HCT116 (cell line): ENCODE results near the gene SLC35F1. TPM values are rescaled to one million over a fixed set of nuclear protein-coding genes. Genes with fewer than 3 reads are reported as not detected.

Source experiments
- ATAC-seq: fragments of 200-7000 bp; cut with Tn5 transposase; 2 replicates; pipeline ENCODE4 v1.9.1; 2020; ENCODE audit warnings: mild to moderate bottlenecking, moderate library complexity
- BruUV-seq: library from RNA; stranded (reverse); fragments of 400-500 nt; replicated peaks from 2 replicates; lab custom pipeline; 2021; lab: Mats Ljungman, UMichigan
- CTCF ChIA-PET: fragments of 300-600 bp; sonication (Branson Sonifier 250); formaldehyde crosslinking; loops from one replicate; lab custom pipeline; 2021; ENCODE audit warnings: antibody characterized with exemption; lab: Charles Lee
- POLR2A ChIA-PET: fragments of 300-600, 350-600 bp; sonication (Branson Sonifier 250); formaldehyde crosslinking; loops from one replicate; lab custom pipeline; 2021; ENCODE audit warnings: antibody characterized with exemption; lab: Charles Lee
- RAD21 ChIA-PET, 2 experiments: fragments of 300-600 bp; sonication (Branson Sonifier 250); formaldehyde crosslinking; loops; one replicate each; lab custom pipeline; 2023; ENCODE audit warnings: low total read pairs in 2 of 2; ENCODE audit not compliant: uncharacterized antibody in 2 of 2, unreplicated experiment in 2 of 2, low non-redundant PET in 1 of 2; lab: Charles Lee
- DNase-seq: peaks from one replicate; pipeline ENCODE4 v3.0.0-alpha.2; 2010; ENCODE audit warnings: low read depth, low spot score
- H2AFZ ChIP-seq: fragments of 200-600 bp; shearing (Covaris generic), sonication (generic); 2 replicates; pipeline ENCODE4 v1.6.1; 2017; ENCODE audit warnings: low read depth, mixed run types, mixed read lengths, antibody characterized with exemption, low read length; ENCODE audit not compliant: poor library complexity, severe bottlenecking
- H3K27ac ChIP-seq: 2 replicates; pipeline ENCODE4 v1.5.1; 2012; ENCODE audit warnings: low read depth, low read length
- H3K27me3 ChIP-seq: fragments of 200-600 bp; sonication (generic); 2 replicates; pipeline ENCODE4 v1.6.1; 2016; ENCODE audit warnings: mixed run types, low read length, mixed read lengths; ENCODE audit not compliant: insufficient read depth
- H3K36me3 ChIP-seq, 2 experiments: fragments of 200-500 bp in 1 of 2; fragments of 200-600 bp in 1 of 2; sonication (Bioruptor generic) in 1 of 2; sonication (generic) in 1 of 2; 2 replicates each; pipeline versions ENCODE4 v1.5.1 to v1.6.1; 2014 to 2016; ENCODE audit warnings: low read length in 2 of 2, inconsistent platforms in 1 of 2, mixed read lengths in 1 of 2, mixed run types in 1 of 2; ENCODE audit not compliant: insufficient read depth in 2 of 2, control insufficient read depth in 1 of 2
- H3K4me1 ChIP-seq, 2 experiments: fragments of 200-600 bp in 1 of 2; sonication (generic) in 1 of 2; 2 replicates each; pipeline versions ENCODE4 v1.5.1 to v1.6.1; 2012 to 2017; ENCODE audit warnings: low read length in 2 of 2, inconsistent platforms in 1 of 2, mild to moderate bottlenecking in 1 of 2, mixed read lengths in 1 of 2, mixed run types in 1 of 2, moderate library complexity in 1 of 2; ENCODE audit not compliant: insufficient read depth in 2 of 2, control insufficient read depth in 1 of 2
- H3K4me2 ChIP-seq: fragments of 200-600 bp; sonication (generic); 2 replicates; pipeline ENCODE4 v1.6.1; 2017; ENCODE audit warnings: mixed run types, low read length, mixed read lengths
- H3K4me3 ChIP-seq, 2 experiments: fragments of 200-600 bp in 1 of 2; sonication (generic) in 1 of 2; replicated peaks in 1 of 2; 2 replicates each; pipeline ENCODE4 v1.5.1; 2011 to 2016; ENCODE audit warnings: low read length in 2 of 2, control low read depth in 1 of 2, low read depth in 1 of 2, mild to moderate bottlenecking in 1 of 2, mixed read lengths in 1 of 2, mixed run types in 1 of 2
- H3K79me2 ChIP-seq: fragments of 200-600 bp; sonication (generic); 2 replicates; pipeline ENCODE4 v1.6.1; 2017; ENCODE audit warnings: mild to moderate bottlenecking, mixed run types, low read length, moderate library complexity, mixed read lengths; ENCODE audit not compliant: insufficient read depth
- H3K9ac ChIP-seq: fragments of 200-600 bp; sonication (generic); 2 replicates; pipeline ENCODE4 v1.6.1; 2016; ENCODE audit warnings: low read length, mixed read lengths
- H3K9me2 ChIP-seq: fragments of 200-600 bp; sonication (generic), shearing (Covaris generic); 2 replicates; pipeline ENCODE4 v1.6.1; 2017; ENCODE audit warnings: mixed run types, mild to moderate bottlenecking, moderate library complexity; ENCODE audit not compliant: insufficient read depth
- H3K9me3 ChIP-seq, 2 experiments: fragments of 200-500 bp in 1 of 2; fragments of 200-600 bp in 1 of 2; sonication (Bioruptor generic) in 1 of 2; sonication (generic) in 1 of 2; 2 replicates each; pipeline ENCODE4 v1.6.1; 2014 to 2017; ENCODE audit warnings: low read length in 2 of 2, mixed read lengths in 2 of 2, inconsistent platforms in 1 of 2, low read depth in 1 of 2, mild to moderate bottlenecking in 1 of 2, mixed run types in 1 of 2, moderate library complexity in 1 of 2; ENCODE audit not compliant: control insufficient read depth in 1 of 2, insufficient read depth in 1 of 2
- H4K20me1 ChIP-seq: fragments of 200-600 bp; sonication (generic), shearing (Covaris generic); 2 replicates; pipeline ENCODE4 v1.6.1; 2017; ENCODE audit warnings: mixed run types, mild to moderate bottlenecking, moderate library complexity; ENCODE audit not compliant: insufficient read depth
- ATF3 ChIP-seq: IDR thresholded peaks from 2 replicates; pipeline ENCODE4 v1.6.1; 2012
- CEBPB ChIP-seq: IDR thresholded peaks from 2 replicates; pipeline ENCODE4 v1.6.1; 2012; ENCODE audit warnings: low read depth
- EGR1 ChIP-seq: IDR thresholded peaks from 2 replicates; pipeline ENCODE4 v1.6.1; 2012; ENCODE audit warnings: low read depth
- JUND ChIP-seq: IDR thresholded peaks from 2 replicates; pipeline ENCODE4 v1.6.1; 2012
- MAX ChIP-seq: IDR thresholded peaks from 2 replicates; pipeline ENCODE4 v1.6.1; 2012
- POLR2A ChIP-seq: IDR thresholded peaks from 2 replicates; pipeline ENCODE4 v1.7.0; 2011; ENCODE audit warnings: borderline replicate concordance; ENCODE audit not compliant: insufficient read depth, insufficient read length; ENCODE audit errors: extremely low read depth
- REST ChIP-seq: IDR thresholded peaks from 2 replicates; pipeline ENCODE4 v1.6.1; 2012; ENCODE audit warnings: low read depth
- SIN3A ChIP-seq: IDR thresholded peaks from 2 replicates; pipeline ENCODE4 v1.6.1; 2012; ENCODE audit warnings: low read depth
- SP1 ChIP-seq: IDR thresholded peaks from 2 replicates; pipeline ENCODE4 v1.6.1; 2012; ENCODE audit warnings: low read depth
- SRF ChIP-seq: IDR thresholded peaks from 2 replicates; pipeline ENCODE4 v1.6.1; 2012; ENCODE audit warnings: low read depth
- ZNF274 ChIP-seq: fragments of 200-500 bp; sonication (Bioruptor generic); IDR thresholded peaks from 2 replicates; pipeline ENCODE4 v1.6.1; 2014; ENCODE audit warnings: mild to moderate bottlenecking, low read depth, low read length, inconsistent platforms
- intact Hi-C: fragments of 100-400 bp; cut with micrococcal nuclease; formaldehyde crosslinking; loops from 2 replicates; pipeline ENCODE4 v1.10.0; 2022
- total RNA-seq: library from RNA; stranded (reverse); gene quantifications from one replicate; pipeline ENCODE4 v1.2.1, GENCODE V29; 2021; ENCODE audit not compliant: unreplicated experiment
- TF ChIP-seq, protein P1 (sequence below): IDR thresholded peaks from 2 replicates; pipeline ENCODE4 v1.6.1; 2011; ENCODE audit warnings: mild to moderate bottlenecking, low read length, moderate library complexity; ENCODE audit not compliant: insufficient replicate concordance; ENCODE audit errors: extremely low read depth

The SLC35F1 gene
- total RNA-seq, 1 experiment from 2014 or later = 0.07 TPM

GRCh38 chr6:118220429-118221128 is 313.5 kb downstream of the SLC35F1 start:
- intact Hi-C loops = no loop called here
- ChIA-PET POLR2A (no interaction called here), CTCF (no interaction called here), RAD21 (no interaction called here)
- Histone ChIP-seq H3K4me2 (no peak overlapping the region), H3K9me2 (no peaks in the 10 kb centered on the region), H3K4me3 (no peak overlapping the region), H3K9ac (no peak overlapping the region), H3K27ac (no peak overlapping the region), H4K20me1 (no peaks in the 10 kb centered on the region)
- DNase-seq (no peak), ATAC-seq (no peak)
- BruUV-seq = no TSS peak
- TF ChIP-seq, protein P1, sequence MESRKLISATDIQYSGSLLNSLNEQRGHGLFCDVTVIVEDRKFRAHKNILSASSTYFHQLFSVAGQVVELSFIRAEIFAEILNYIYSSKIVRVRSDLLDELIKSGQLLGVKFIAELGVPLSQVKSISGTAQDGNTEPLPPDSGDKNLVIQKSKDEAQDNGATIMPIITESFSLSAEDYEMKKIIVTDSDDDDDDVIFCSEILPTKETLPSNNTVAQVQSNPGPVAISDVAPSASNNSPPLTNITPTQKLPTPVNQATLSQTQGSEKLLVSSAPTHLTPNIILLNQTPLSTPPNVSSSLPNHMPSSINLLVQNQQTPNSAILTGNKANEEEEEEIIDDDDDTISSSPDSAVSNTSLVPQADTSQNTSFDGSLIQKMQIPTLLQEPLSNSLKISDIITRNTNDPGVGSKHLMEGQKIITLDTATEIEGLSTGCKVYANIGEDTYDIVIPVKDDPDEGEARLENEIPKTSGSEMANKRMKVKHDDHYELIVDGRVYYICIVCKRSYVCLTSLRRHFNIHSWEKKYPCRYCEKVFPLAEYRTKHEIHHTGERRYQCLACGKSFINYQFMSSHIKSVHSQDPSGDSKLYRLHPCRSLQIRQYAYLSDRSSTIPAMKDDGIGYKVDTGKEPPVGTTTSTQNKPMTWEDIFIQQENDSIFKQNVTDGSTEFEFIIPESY = no peak
- no peak for TF ChIP-seq ZNF274
- TF ChIP-seq EGR1 = no peak
- TF ChIP-seq ATF3 = no peak
- TF ChIP-seq MAX = no peak
- TF ChIP-seq SIN3A = no peak
- no peak for TF ChIP-seq SP1
- TF ChIP-seq REST = no peak
- no peak for TF ChIP-seq CEBPB
- no peak for TF ChIP-seq POLR2A
- TF ChIP-seq SRF = no peak
- no peak for TF ChIP-seq JUND
- TF ChIP-seq, all 23 proteins: peak for 0
- H2AFZ ChIP-seq = no peak overlapping the region
- H3K4me1 ChIP-seq = no peaks in the 10 kb centered on the region
- H3K27me3 ChIP-seq = no peaks in the 10 kb centered on the region
- H3K79me2 ChIP-seq = no peaks in the 10 kb centered on the region
- H3K36me3 ChIP-seq = no peaks in the 10 kb centered on the region
- H3K9me3 ChIP-seq = no peaks in the 10 kb centered on the region
